ENCODE results near the gene REPIN1. TPM values are rescaled to one million over a fixed set of nuclear protein-coding genes. Genes with fewer than 3 reads are reported as not detected.
A peak's percentile ranks its signal among the peaks of the same experiment; 100 is the strongest.

The REPIN1 gene
- total and polyA plus RNA-seq, 9 of the 15 experiments (the other 6 are each of a cell fraction or from before 2014, with no cell fraction given), result 8.1 to 283 (median 94.3) TPM

DNA sequence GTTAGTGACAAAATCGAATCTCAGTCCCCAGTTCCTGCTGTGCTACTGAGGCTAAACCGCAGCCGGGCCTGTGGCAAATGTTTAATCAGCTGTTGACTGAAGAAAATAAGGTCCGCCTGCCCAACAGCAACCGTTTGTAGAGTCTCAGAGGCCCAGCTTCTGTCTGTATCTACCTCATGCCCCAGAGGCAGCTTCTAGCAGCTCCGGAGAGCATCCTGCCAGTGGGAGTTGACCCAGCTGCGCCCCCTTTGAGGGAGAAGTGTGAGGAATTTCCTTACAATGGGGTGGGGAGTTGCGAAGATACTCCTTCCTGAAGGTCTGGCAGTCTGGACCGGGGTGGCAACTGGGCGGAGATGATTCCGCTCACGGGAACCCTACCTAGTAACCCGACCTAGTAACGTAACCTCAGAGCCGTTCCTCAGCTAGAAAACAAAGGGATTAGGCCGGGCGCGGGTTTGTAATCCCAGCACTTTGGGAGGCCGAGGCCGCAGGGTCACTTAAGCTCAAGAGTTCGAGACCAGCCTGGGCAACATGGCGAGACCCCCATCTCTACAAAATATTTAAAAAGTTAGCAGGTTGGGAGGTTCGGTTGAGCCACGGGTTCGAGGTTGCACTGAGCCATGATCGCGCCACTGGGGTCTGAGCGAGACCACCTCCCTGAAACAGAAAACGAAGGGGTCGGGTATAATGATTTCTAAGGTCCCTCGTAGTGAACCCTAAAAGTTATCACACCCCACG lies 9.7 kb downstream of the REPIN1 start (continued):
- TF ChIP-seq, protein P1, sequence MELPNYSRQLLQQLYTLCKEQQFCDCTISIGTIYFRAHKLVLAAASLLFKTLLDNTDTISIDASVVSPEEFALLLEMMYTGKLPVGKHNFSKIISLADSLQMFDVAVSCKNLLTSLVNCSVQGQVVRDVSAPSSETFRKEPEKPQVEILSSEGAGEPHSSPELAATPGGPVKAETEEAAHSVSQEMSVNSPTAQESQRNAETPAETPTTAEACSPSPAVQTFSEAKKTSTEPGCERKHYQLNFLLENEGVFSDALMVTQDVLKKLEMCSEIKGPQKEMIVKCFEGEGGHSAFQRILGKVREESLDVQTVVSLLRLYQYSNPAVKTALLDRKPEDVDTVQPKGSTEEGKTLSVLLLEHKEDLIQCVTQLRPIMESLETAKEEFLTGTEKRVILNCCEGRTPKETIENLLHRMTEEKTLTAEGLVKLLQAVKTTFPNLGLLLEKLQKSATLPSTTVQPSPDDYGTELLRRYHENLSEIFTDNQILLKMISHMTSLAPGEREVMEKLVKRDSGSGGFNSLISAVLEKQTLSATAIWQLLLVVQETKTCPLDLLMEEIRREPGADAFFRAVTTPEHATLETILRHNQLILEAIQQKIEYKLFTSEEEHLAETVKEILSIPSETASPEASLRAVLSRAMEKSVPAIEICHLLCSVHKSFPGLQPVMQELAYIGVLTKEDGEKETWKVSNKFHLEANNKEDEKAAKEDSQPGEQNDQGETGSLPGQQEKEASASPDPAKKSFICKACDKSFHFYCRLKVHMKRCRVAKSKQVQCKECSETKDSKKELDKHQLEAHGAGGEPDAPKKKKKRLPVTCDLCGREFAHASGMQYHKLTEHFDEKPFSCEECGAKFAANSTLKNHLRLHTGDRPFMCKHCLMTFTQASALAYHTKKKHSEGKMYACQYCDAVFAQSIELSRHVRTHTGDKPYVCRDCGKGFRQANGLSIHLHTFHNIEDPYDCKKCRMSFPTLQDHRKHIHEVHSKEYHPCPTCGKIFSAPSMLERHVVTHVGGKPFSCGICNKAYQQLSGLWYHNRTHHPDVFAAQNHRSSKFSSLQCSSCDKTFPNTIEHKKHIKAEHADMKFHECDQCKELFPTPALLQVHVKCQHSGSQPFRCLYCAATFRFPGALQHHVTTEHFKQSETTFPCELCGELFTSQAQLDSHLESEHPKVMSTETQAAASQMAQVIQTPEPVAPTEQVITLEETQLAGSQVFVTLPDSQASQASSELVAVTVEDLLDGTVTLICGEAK (IDR thresholded peaks at IDR 0.05), result peak; percentile 50; the same call in 1 of the 2 replicates
- TF ChIP-seq, protein P1 (CRISPR knock-in tag; IDR thresholded peaks at IDR 0.05), result no peak
- TF ChIP-seq, protein P2, sequence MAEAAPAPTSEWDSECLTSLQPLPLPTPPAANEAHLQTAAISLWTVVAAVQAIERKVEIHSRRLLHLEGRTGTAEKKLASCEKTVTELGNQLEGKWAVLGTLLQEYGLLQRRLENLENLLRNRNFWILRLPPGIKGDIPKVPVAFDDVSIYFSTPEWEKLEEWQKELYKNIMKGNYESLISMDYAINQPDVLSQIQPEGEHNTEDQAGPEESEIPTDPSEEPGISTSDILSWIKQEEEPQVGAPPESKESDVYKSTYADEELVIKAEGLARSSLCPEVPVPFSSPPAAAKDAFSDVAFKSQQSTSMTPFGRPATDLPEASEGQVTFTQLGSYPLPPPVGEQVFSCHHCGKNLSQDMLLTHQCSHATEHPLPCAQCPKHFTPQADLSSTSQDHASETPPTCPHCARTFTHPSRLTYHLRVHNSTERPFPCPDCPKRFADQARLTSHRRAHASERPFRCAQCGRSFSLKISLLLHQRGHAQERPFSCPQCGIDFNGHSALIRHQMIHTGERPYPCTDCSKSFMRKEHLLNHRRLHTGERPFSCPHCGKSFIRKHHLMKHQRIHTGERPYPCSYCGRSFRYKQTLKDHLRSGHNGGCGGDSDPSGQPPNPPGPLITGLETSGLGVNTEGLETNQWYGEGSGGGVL (CRISPR knock-in tag; IDR thresholded peaks at IDR 0.05), result no peak
- TF ChIP-seq, protein P3, sequence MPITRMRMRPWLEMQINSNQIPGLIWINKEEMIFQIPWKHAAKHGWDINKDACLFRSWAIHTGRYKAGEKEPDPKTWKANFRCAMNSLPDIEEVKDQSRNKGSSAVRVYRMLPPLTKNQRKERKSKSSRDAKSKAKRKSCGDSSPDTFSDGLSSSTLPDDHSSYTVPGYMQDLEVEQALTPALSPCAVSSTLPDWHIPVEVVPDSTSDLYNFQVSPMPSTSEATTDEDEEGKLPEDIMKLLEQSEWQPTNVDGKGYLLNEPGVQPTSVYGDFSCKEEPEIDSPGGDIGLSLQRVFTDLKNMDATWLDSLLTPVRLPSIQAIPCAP (CRISPR knock-in tag; IDR thresholded peaks at IDR 0.05; ENCODE audit: borderline replicate concordance), result 0 out of 2 replicates have a peak, but pooled peaks have one; percentile 39
- TF ChIP-seq ZKSCAN8 (CRISPR knock-in tag; IDR thresholded peaks at IDR 0.05), result no peak
- TF ChIP-seq SMAD3 (CRISPR knock-in tag; conservative IDR thresholded peaks at IDR 0.05), result 0 out of 2 replicates have a peak, but pooled peaks have one; percentile 31
- TF ChIP-seq ZNF146 (CRISPR knock-in tag; IDR thresholded peaks at IDR 0.05; ENCODE audit: unreplicated experiment), result no peak
- TF ChIP-seq, protein P4, sequence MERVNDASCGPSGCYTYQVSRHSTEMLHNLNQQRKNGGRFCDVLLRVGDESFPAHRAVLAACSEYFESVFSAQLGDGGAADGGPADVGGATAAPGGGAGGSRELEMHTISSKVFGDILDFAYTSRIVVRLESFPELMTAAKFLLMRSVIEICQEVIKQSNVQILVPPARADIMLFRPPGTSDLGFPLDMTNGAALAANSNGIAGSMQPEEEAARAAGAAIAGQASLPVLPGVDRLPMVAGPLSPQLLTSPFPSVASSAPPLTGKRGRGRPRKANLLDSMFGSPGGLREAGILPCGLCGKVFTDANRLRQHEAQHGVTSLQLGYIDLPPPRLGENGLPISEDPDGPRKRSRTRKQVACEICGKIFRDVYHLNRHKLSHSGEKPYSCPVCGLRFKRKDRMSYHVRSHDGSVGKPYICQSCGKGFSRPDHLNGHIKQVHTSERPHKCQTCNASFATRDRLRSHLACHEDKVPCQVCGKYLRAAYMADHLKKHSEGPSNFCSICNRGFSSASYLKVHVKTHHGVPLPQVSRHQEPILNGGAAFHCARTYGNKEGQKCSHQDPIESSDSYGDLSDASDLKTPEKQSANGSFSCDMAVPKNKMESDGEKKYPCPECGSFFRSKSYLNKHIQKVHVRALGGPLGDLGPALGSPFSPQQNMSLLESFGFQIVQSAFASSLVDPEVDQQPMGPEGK (CRISPR knock-in tag; IDR thresholded peaks at IDR 0.05; ENCODE audit: borderline replicate concordance), result no peak
- TF ChIP-seq RCOR1 (IDR thresholded peaks at IDR 0.05; ENCODE audit: borderline replicate concordance in 1 of 2, low read depth in 2 of 2, low read length in 2 of 2), result peak in 1 of 2 experiments; percentile 90; a peak in 2 of 4 replicates
- TF ChIP-seq CHD2 (IDR thresholded peaks at IDR 0.05; ENCODE audit: low read depth, low read length), result no peak
- TF ChIP-seq RAD51 (IDR thresholded peaks at IDR 0.05; ENCODE audit: borderline replicate concordance, low read depth), result peak; percentile 7; the same call in 1 of the 2 replicates
- no peak for TF ChIP-seq SPI1 (IDR thresholded peaks at IDR 0.05; ENCODE audit: borderline replicate concordance, low read depth, low read length)

Data from K562 (cell line).